ENCODE results near the gene MS4A10.

MS4A10 gene

GRCh38 chr11:60766547-60766946, 18.6 kb upstream of the MS4A10 start:
- no peak for DNase-seq (ENCODE audit: low read depth)

DNA sequence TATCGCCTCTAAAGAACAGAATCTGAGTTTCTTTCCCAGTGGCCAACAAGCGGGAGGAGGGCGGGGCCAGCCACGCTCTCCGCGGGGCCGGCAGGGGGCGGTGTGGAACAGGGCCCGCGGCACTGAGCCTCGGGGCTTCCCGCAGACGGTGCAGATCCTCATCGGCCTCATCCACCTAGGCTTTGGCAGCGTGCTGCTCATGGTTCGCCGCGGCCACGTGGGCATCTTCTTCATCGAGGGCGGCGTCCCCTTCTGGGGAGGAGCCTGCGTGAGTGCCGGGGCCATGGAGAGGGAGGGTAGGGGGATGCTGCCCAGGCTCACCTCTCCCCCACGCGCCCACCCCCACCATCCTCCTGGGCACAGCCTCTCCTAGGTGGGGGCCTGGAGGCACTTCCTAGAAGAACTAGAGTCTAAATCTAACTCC, 17.7 kb upstream of the MS4A10 start:
- no peak for DNase-seq (ENCODE audit: low read depth)

DNA sequence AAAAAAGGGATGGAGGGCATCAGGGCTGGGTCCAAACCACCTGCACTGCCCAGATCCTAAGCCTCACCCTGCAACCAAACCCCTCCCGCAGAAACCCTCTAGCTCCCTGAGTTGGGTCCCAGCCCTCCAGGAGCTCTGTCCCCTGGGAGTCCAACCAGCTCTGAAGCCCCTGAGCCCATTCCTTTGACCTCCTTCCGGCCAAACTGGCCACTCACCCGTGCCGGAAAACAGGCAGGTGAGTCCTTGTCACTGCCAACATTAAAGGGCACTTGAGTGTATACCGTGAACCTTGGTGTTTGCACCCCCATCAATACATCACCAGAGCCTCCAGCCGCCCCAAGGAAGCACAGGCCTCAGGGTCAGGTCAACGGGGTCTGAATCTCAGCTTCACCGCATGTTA, 16.9 kb upstream of the MS4A10 start:
- no peak for DNase-seq (ENCODE audit: low read depth)

DNA sequence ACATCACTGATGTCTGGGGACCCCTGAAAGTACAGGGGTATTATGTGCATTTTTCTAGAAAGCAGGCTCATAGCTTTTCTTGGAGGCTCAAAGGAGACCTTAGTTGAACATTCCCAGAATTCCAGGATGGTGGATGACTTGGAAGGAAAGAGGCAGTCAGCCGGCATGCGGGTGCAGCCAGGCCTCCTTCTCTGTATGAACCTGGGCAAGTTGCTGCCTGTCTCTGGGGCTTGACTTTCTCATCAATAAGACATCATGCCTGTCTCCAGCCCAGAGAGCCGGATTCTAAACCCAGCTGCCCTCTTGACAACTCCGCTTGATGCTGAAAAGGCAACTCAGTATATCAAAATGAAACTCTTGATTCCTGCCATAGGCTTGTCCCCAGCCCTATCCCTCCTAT, 15.9 kb upstream of the MS4A10 start:
- DNase-seq (ENCODE audit: low read depth) = no peak

DNA sequence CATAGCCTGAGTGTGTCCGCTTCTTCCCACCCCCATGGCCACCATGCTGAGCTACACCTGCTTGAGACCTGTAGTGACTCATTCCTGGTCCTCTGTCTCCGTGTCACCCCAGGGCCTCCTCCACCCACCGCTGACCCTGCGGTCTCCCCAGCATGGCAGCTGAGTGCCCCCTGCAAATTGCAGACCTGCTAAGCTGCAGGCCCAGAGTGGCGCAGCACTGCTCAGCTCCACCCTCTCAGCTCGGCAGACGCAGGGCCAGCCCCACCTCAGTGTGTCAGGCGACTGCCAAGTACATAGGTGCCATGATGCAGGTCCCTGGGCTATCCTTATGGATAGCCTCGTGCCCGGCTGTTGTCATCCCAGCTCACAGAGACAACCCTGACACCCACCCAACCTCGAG, 15.3 kb upstream of the MS4A10 start:
- DNase-seq (ENCODE audit: low read depth) = no peak

- DNase-seq (ENCODE audit: low read depth) = no peak
Measured at GRCh38 chr11:60771146-60771545, 14.0 kb upstream of the MS4A10 start.

DNA sequence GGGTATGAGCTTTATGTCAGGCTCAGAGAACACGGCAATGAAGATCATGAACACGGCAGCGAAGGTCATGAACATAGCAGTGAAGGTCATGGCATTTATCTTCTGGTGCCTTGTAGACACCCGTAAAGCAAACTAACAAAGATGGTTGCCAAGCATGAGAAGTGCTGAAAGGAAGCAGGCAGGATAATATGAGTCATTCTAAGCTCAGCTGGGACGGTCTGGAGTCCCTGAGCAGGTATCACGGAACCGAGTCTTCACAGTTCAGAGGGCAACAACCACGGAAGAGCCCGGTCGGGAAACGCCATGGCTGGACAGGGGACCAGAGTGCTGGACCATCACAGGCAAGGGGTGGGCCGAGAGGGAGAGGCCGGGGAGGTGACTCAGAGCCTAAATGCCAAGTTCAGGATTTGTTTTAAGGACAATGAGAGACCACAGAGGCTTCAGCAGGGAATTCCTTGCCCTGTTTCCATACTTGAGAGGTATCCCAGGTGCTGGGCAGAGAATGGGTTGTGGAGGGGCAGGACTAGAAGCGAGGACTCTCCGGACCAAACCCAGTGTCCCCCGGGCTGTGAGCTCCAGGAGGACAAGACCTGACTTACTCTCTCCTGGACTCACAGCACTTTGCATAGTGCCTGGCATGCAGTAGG, 13.1 kb upstream of the MS4A10 start:
- DNase-seq (ENCODE audit: low read depth) = no peak

DNA sequence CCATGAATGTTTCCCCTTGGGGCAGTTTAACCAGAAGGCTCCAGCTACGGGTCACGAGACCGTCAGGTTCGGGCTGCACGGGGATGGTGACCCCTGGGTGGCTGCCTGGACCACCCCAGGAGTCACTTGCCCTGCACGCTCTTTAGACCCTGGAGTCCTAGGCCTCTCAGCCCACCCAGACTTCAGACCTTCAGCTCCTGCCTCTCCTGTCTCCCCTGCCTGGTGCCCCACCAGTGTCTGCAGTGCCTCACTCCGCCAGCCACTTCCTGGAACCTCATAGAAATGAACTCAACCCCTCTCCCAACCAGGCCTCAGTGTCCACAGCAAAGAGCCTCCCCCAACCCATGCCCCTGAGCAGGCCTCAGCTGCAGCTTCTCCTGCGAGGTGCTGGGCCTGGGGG, 12.5 kb upstream of the MS4A10 start:
- DNase-seq (ENCODE audit: low read depth) = no peak

- DNase-seq (ENCODE audit: low read depth) = no peak
Measured at GRCh38 chr11:60774726-60775125, 10.4 kb upstream of the MS4A10 start.

GRCh38 chr11:60775420-60775961, 9.6 kb upstream of the MS4A10 start:
- peak; percentile 62 for DNase-seq (ENCODE audit: low read depth)

DNA sequence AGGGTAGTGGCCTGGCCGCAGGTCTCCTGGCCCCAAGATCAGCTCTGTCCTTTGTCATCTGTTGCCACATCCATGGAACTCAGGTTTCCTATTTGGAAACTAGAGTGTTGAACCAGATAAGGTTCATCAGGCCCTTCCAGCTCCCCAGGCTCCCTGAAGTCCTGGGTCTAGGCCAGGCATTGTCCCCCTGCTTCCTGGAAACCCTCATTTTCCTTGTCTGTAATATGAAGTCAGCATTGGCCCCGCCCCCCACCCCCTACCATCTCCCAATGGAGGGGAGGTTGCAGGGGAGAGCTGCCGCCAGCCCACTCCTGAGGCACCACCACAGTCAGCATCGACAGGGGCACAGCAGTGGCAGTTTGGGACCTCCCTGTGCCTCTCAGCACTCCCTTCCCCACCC, 9.0 kb upstream of the MS4A10 start:
- no peak for DNase-seq (ENCODE audit: low read depth)

- no peak for DNase-seq (ENCODE audit: low read depth)
Measured at GRCh38 chr11:60777106-60777505, 8.0 kb upstream of the MS4A10 start.

GRCh38 chr11:60777572-60777971, 7.6 kb upstream of the MS4A10 start:
- DNase-seq (ENCODE audit: low read depth) = peak; percentile 53

GRCh38 chr11:60780065-60780464, 5.1 kb upstream of the MS4A10 start:
- DNase-seq (ENCODE audit: low read depth) = no peak

GRCh38 chr11:60780774-60781173, 4.4 kb upstream of the MS4A10 start:
- DNase-seq (ENCODE audit: low read depth) = no peak

- DNase-seq (ENCODE audit: low read depth) = no peak
Measured at GRCh38 chr11:60781286-60781980, 3.7 kb upstream of the MS4A10 start.

GRCh38 chr11:60781981-60782316, 3.2 kb upstream of the MS4A10 start:
- no peak for DNase-seq (ENCODE audit: low read depth)

GRCh38 chr11:60782393-60783140, 2.6 kb upstream of the MS4A10 start:
- no peak for DNase-seq (ENCODE audit: low read depth)

- no peak for DNase-seq (ENCODE audit: low read depth)
Measured at GRCh38 chr11:60783141-60783484, 2.0 kb upstream of the MS4A10 start.

DNA sequence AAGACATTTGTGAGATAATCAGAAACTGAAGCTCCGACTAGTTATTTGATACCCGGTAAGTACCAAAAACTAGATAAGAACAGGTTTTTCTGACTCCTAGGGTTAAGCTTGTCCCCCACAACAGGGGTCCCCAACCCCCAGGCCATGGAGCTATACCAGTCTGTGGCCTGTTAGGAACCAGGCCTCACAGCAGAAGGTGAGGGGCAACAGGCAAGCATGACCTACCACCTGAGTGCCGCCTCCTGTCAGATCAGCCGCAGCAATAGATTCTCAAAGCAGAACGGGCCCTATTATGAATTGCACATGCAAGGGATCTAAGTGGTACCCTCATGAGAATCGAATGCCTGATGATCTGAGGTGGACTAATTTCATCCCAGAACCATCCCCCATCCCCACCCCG, 1.2 kb upstream of the MS4A10 start:
- DNase-seq (ENCODE audit: low read depth) = no peak

DNA sequence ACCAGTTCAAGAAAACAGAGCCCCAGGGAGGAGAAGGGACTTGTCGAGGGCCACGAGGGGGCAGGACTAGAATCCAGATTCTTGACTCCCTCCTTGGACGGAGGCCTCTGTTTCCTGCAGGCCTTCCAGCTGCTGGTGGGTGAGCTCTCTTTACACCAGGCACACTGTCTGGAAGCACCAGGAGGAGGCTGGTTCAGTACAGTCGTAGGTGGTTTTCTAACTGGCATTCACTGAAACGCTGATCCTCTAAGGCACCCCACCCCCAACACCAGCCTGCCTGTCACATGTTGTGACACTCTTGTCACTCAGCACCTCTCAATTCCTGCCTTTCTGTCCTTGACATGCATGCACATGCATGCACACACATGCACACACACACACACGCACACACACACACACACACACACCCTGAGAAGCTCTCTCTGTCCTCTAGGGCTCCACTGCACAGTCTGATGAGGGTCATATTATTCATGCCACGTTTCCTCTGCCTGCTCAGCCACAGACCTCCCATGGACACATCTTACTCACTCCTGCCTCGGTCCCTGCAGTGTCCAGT, 751 bp downstream of the MS4A10 start:
- peak; percentile 11 for DNase-seq (ENCODE audit: low read depth)

GRCh38 chr11:60786811-60787567, 1.9 kb downstream of the MS4A10 start:
- DNase-seq (ENCODE audit: low read depth) = peak; percentile 73
